H9 (cell line): ENCODE results near the gene LARP1. TPM values are rescaled to one million over a fixed set of nuclear protein-coding genes. Genes with fewer than 3 reads are reported as not detected.

Experiments
- DNase-seq: peaks from one replicate; pipeline ENCODE4 v3.0.0-alpha.2; 2017
- H2AFZ ChIP-seq: one replicate; pipeline ENCODE4 v1.6.1; 2013; ENCODE audit warnings: mild to moderate bottlenecking, low read length, control low read depth, moderate library complexity
- H2AK5ac ChIP-seq: 2 replicates; pipeline ENCODE4 v1.6.1; 2013; ENCODE audit warnings: low read length, control low read depth, mixed read lengths; ENCODE audit not compliant: insufficient read length
- H2BK120ac ChIP-seq: one replicate; pipeline ENCODE4 v1.6.1; 2013; ENCODE audit warnings: low read depth, mild to moderate bottlenecking, low read length, control low read depth, inconsistent platforms; ENCODE audit not compliant: poor library complexity, severe bottlenecking
- H2BK12ac ChIP-seq: 2 replicates; pipeline ENCODE4 v1.6.1; 2013; ENCODE audit warnings: low read length, control low read depth, mixed read lengths, low read depth; ENCODE audit not compliant: insufficient read length
- H2BK15ac ChIP-seq: 2 replicates; pipeline ENCODE4 v1.6.1; 2013; ENCODE audit warnings: low read depth, low read length, control low read depth
- H2BK20ac ChIP-seq: one replicate; pipeline ENCODE4 v1.6.1; 2013; ENCODE audit warnings: low read depth, mild to moderate bottlenecking, low read length, control low read depth, inconsistent platforms; ENCODE audit not compliant: poor library complexity, severe bottlenecking
- H2BK5ac ChIP-seq: 2 replicates; pipeline ENCODE4 v1.6.1; 2013; ENCODE audit warnings: low read length, control low read depth, mixed read lengths; ENCODE audit not compliant: insufficient read length
- H3K14ac ChIP-seq: 2 replicates; pipeline ENCODE4 v1.6.1; 2013; ENCODE audit warnings: low read length, control low read depth; ENCODE audit not compliant: insufficient read depth
- H3K18ac ChIP-seq: 2 replicates; pipeline ENCODE4 v1.6.1; 2013; ENCODE audit warnings: low read depth, mild to moderate bottlenecking, mixed read lengths, low read length, control low read depth; ENCODE audit not compliant: insufficient read length
- H3K23ac ChIP-seq: 2 replicates; pipeline ENCODE4 v1.6.1; 2013; ENCODE audit warnings: low read length, control low read depth, mixed read lengths, low read depth; ENCODE audit not compliant: insufficient read length
- H3K23me2 ChIP-seq: 2 replicates; pipeline ENCODE4 v1.6.1; 2013; ENCODE audit warnings: low read depth, mild to moderate bottlenecking, mixed read lengths, low read length, control low read depth; ENCODE audit not compliant: insufficient read length, poor library complexity, severe bottlenecking
- H3K27ac ChIP-seq: 2 replicates; pipeline ENCODE4 v1.5.1; 2013; ENCODE audit warnings: low read length, control low read depth, mixed read lengths, low read depth; ENCODE audit not compliant: insufficient read length
- H3K27me3 ChIP-seq: 2 replicates; pipeline ENCODE4 v1.6.1; 2013; ENCODE audit warnings: low read length, control low read depth, inconsistent platforms; ENCODE audit not compliant: insufficient read depth
- H3K4ac ChIP-seq: 2 replicates; pipeline ENCODE4 v1.6.1; 2013; ENCODE audit warnings: low read depth, mild to moderate bottlenecking, control low read depth, inconsistent platforms, low read length, moderate library complexity
- H3K4me1 ChIP-seq: 2 replicates; pipeline ENCODE4 v1.6.1; 2013; ENCODE audit warnings: low read length, control low read depth, inconsistent platforms; ENCODE audit not compliant: insufficient read depth
- H3K4me2 ChIP-seq: 2 replicates; pipeline ENCODE4 v1.6.1; 2013; ENCODE audit warnings: low read length, control low read depth, mixed read lengths; ENCODE audit not compliant: insufficient read length, insufficient read depth
- H3K56ac ChIP-seq: 2 replicates; pipeline ENCODE4 v1.6.1; 2013; ENCODE audit warnings: low read depth, mild to moderate bottlenecking, mixed read lengths, low read length, control low read depth; ENCODE audit not compliant: insufficient read length
- H3K79me1 ChIP-seq: 2 replicates; pipeline ENCODE4 v1.6.1; 2013; ENCODE audit warnings: low read depth, mild to moderate bottlenecking, moderate library complexity, low read length, control low read depth, inconsistent platforms; ENCODE audit not compliant: insufficient read depth, poor library complexity, severe bottlenecking
- H3K79me2 ChIP-seq: 2 replicates; pipeline ENCODE4 v1.6.1; 2013; ENCODE audit warnings: low read length, control low read depth, inconsistent platforms; ENCODE audit not compliant: insufficient read depth
- H3K9ac ChIP-seq: 2 replicates; pipeline ENCODE4 v1.6.1; 2013; ENCODE audit warnings: low read length, control low read depth, mixed read lengths; ENCODE audit not compliant: insufficient read length; ENCODE audit errors: extremely low read depth
- H3K9me3 ChIP-seq: one replicate; pipeline ENCODE4 v1.6.1; 2013; ENCODE audit warnings: low read depth, low read length, inconsistent platforms; ENCODE audit not compliant: control insufficient read depth
- H3T11ph ChIP-seq: one replicate; pipeline ENCODE4 v1.6.1; 2013; ENCODE audit warnings: mild to moderate bottlenecking, low read length, control low read depth, inconsistent platforms
- H4K20me1 ChIP-seq: one replicate; pipeline ENCODE4 v1.6.1; 2013; ENCODE audit not compliant: control insufficient read depth, insufficient read length, insufficient read depth
- H4K5ac ChIP-seq: 2 replicates; pipeline ENCODE4 v1.6.1; 2013; ENCODE audit warnings: low read depth, mild to moderate bottlenecking, mixed read lengths, low read length, control low read depth; ENCODE audit not compliant: insufficient read length
- H4K8ac ChIP-seq: replicated peaks from 2 replicates; pipeline ENCODE4 v1.6.1; 2013; ENCODE audit warnings: low read length, control low read depth, mixed read lengths, low read depth; ENCODE audit not compliant: insufficient read length
- H4K91ac ChIP-seq: 2 replicates; pipeline ENCODE4 v1.6.1; 2013; ENCODE audit warnings: low read depth, mild to moderate bottlenecking, moderate library complexity, mixed read lengths, low read length, control low read depth; ENCODE audit not compliant: insufficient read length
- H3K27ac Mint-ChIP-seq, 3 experiments: 2 replicates in 2 of 3; 3 replicates in 1 of 3; pipeline ENCODE4 v1.8.0; 2020 to 2021; ENCODE audit warnings: mixed read lengths in 3 of 3, mild to moderate bottlenecking in 1 of 3, moderate library complexity in 1 of 3
- H3K27me3 Mint-ChIP-seq: 2 replicates; pipeline ENCODE4 v1.8.0; 2021; ENCODE audit warnings: low read depth, mild to moderate bottlenecking, moderate library complexity, mixed read lengths
- H3K36me3 Mint-ChIP-seq, 3 experiments: 2 replicates in 2 of 3; 3 replicates in 1 of 3; pipeline ENCODE4 v1.8.0; 2020 to 2021; ENCODE audit warnings: low read depth in 3 of 3, mixed read lengths in 3 of 3; ENCODE audit not compliant: insufficient read depth in 1 of 3
- H3K4me1 Mint-ChIP-seq, 2 experiments: 2 replicates each; pipeline ENCODE4 v1.8.0; 2020; ENCODE audit warnings: mixed read lengths in 2 of 2
- H3K4me3 Mint-ChIP-seq, 2 experiments: 2 replicates in 1 of 2; 3 replicates in 1 of 2; pipeline ENCODE4 v1.8.0; 2020 to 2021; ENCODE audit warnings: mild to moderate bottlenecking in 2 of 2, mixed read lengths in 2 of 2, moderate library complexity in 1 of 2
- H3K9me3 Mint-ChIP-seq, 2 experiments: 2 replicates in 1 of 2; 3 replicates in 1 of 2; pipeline ENCODE4 v1.8.0; 2020; ENCODE audit warnings: mild to moderate bottlenecking in 2 of 2, mixed read lengths in 2 of 2, moderate library complexity in 1 of 2
- CTCF ChIP-seq: fragments of 200-600 bp; sonication (generic); conservative IDR thresholded peaks from 3 replicates; pipeline ENCODE4 v1.8.0; 2021; ENCODE audit warnings: antibody characterized with exemption, mild to moderate bottlenecking
- WGBS: extraction: QIAGEN DNeasy Blood & Tissue Kit; methylation state at CpG from one replicate; pipeline ENCODE4 v1.1.7; 2013; ENCODE audit warnings: missing lambda C conversion rate, low lambda C conversion rate, mixed read lengths; ENCODE audit not compliant: insufficient read length; ENCODE audit errors: extremely low coverage; 5-methylcytosine and 5-hydroxymethylcytosine counted together
- total RNA-seq: library from RNA; stranded (reverse); gene quantifications from 2 replicates; pipeline ENCODE4 v1.2.1, GENCODE V29; 2021

The LARP1 gene
- total RNA-seq, 1 experiment from 2014 or later: 405 TPM

- Histone ChIP-seq H3K4me1 (peaks cover 4% of the 10 kb centered on the region; the same call in 1 of the 2 replicates), H3K27ac (no peak overlapping the region), H3K18ac (no peak overlapping the region), H4K91ac (no peak overlapping the region), H3K79me2 (no peaks in the 10 kb centered on the region), H3K14ac (no peak overlapping the region), H3K9me3 (no peaks in the 10 kb centered on the region), H2AFZ (no peak overlapping the region), H4K20me1 (no peaks in the 10 kb centered on the region), H3T11ph (no peak overlapping the region), H2BK5ac (no peak overlapping the region), H3K9ac (no peak overlapping the region), H2BK120ac (no peak overlapping the region), H3K79me1 (no peaks in the 10 kb centered on the region), H3K4ac (no peak overlapping the region), H3K56ac (no peak overlapping the region), H4K5ac (no peak overlapping the region), H2BK12ac (no peak overlapping the region), H3K23ac (no peak overlapping the region), H4K8ac (no peak overlapping the region), H3K23me2 (no peaks in the 10 kb centered on the region), H2BK15ac (no peak overlapping the region), H3K27me3 (no peaks in the 10 kb centered on the region), H2AK5ac (no peak overlapping the region), H2BK20ac (no peak overlapping the region), H3K4me2 (no peak overlapping the region)
- Mint-ChIP-seq H3K9me3 (no peaks in the 10 kb centered on the region), H3K27me3 (no peaks in the 10 kb centered on the region), H3K36me3 (peaks cover 0 to 2% (median 0%) of the 10 kb centered on the region in 3 experiments; a peak in 3 of 7 replicates), H3K27ac (no peak overlapping the region), H3K4me1 (peaks cover 41 to 42% of the 10 kb centered on the region in 2 experiments), H3K4me3 (no peak overlapping the region)
- TF ChIP-seq CTCF: no peak
- no peak for DNase-seq
- WGBS: no CpG with 5 or more reads among the region's 6 CpGs
Observed at GRCh38 chr5:154708207-154708606, 47.0 kb upstream of the LARP1 start.
